ENCODE results near the gene CRYGN. TPM values are rescaled to one million over a fixed set of nuclear protein-coding genes. Genes with fewer than 3 reads are reported as not detected.

Gene CRYGN
- polyA plus RNA-seq, 1 donor, result 0.36 TPM

GRCh38 chr7:151432658-151433521, 7.1 kb downstream of the CRYGN start:
- H3K4me3 ChIP-seq (ENCODE audit: low read length), result no peak overlapping the region
- no peaks in the 10 kb centered on the region for H3K4me1 ChIP-seq (ENCODE audit: control insufficient read depth, insufficient read depth, low read length)
- no peaks in the 10 kb centered on the region for H3K36me3 ChIP-seq (ENCODE audit: control insufficient read depth, insufficient read depth, low read length)
- peaks cover 1% of the 10 kb centered on the region for H3K27me3 ChIP-seq (ENCODE audit: control insufficient read depth, insufficient read depth, low read length)
- no peak overlapping the region for H3K27ac ChIP-seq (ENCODE audit: low read length)
- DNase-seq, result no peak
- H3K9me3 ChIP-seq (ENCODE audit: control insufficient read depth, low read depth, low read length), result no peaks in the 10 kb centered on the region
- WGBS (ENCODE audit: insufficient coverage, low lambda C conversion rate), result no CpG with 5 or more reads among the region's 14 CpGs

DNA sequence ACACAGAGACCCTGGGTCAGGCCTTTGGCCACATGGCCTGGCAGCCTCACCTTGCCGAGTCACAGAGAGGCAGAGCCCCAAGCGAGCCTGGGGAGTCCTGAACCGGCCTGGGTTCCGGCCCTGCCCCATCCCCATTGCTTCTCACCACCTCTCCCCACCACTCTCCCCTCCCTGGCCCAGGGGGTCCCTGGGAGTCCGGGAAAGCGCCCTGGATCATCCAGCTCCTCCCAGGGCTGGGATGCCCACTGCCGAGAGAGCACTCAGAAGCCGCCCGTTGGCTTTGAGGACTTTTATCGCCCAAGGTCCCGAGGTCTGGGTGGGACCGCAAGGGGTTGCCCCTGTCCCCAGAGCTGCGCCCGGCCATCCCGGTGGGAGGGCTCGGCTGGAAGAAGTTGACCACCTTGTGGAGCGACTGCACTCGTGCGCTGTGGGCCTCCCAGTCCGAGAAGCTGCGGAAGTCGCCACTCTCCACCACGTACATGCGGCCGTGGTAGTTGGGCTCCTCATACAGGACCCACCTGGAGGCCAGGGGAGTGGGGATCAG, 8.1 kb downstream of the CRYGN start:
- H3K9me3 ChIP-seq (ENCODE audit: control insufficient read depth, low read depth, low read length), result no peaks in the 10 kb centered on the region
- H3K4me3 ChIP-seq (ENCODE audit: low read length), result no peak overlapping the region
- no peak for DNase-seq
- no peaks in the 10 kb centered on the region for H3K36me3 ChIP-seq (ENCODE audit: control insufficient read depth, insufficient read depth, low read length)
- H3K27ac ChIP-seq (ENCODE audit: low read length), result no peak overlapping the region
- H3K4me1 ChIP-seq (ENCODE audit: control insufficient read depth, insufficient read depth, low read length), result no peaks in the 10 kb centered on the region
- no CpG with 5 or more reads among the region's 25 CpGs for WGBS (ENCODE audit: insufficient coverage, low lambda C conversion rate)
- peaks cover 5% of the 10 kb centered on the region for H3K27me3 ChIP-seq (ENCODE audit: control insufficient read depth, insufficient read depth, low read length)

GRCh38 chr7:151431281-151431767, 8.6 kb downstream of the CRYGN start:
- Histone ChIP-seq H3K27me3 (ENCODE audit: control insufficient read depth, insufficient read depth, low read length) (peaks cover 5% of the 10 kb centered on the region), H3K27ac (ENCODE audit: low read length) (no peak overlapping the region), H3K4me1 (ENCODE audit: control insufficient read depth, insufficient read depth, low read length) (no peaks in the 10 kb centered on the region), H3K4me3 (ENCODE audit: low read length) (no peak overlapping the region), H3K36me3 (ENCODE audit: control insufficient read depth, insufficient read depth, low read length) (no peaks in the 10 kb centered on the region), H3K9me3 (ENCODE audit: control insufficient read depth, low read depth, low read length) (no peaks in the 10 kb centered on the region)
- WGBS (ENCODE audit: insufficient coverage, low lambda C conversion rate), result no CpG with 5 or more reads among the region's 13 CpGs
- DNase-seq, result no peak

- H3K4me3 ChIP-seq (ENCODE audit: low read length), result no peak overlapping the region
- WGBS (ENCODE audit: insufficient coverage, low lambda C conversion rate), result no CpG with 5 or more reads among the region's 16 CpGs
- H3K36me3 ChIP-seq (ENCODE audit: control insufficient read depth, insufficient read depth, low read length), result no peaks in the 10 kb centered on the region
- H3K27me3 ChIP-seq (ENCODE audit: control insufficient read depth, insufficient read depth, low read length), result peaks cover 5% of the 10 kb centered on the region
- no peak overlapping the region for H3K27ac ChIP-seq (ENCODE audit: low read length)
- no peak for DNase-seq
- H3K9me3 ChIP-seq (ENCODE audit: control insufficient read depth, low read depth, low read length), result no peaks in the 10 kb centered on the region
- no peaks in the 10 kb centered on the region for H3K4me1 ChIP-seq (ENCODE audit: control insufficient read depth, insufficient read depth, low read length)
Measured at GRCh38 chr7:151430391-151431205, 9.3 kb downstream of the CRYGN start.

GRCh38 chr7:151429560-151430331, 10.2 kb downstream of the CRYGN start:
- Histone ChIP-seq H3K27ac (ENCODE audit: low read length) (no peak overlapping the region), H3K36me3 (ENCODE audit: control insufficient read depth, insufficient read depth, low read length) (no peaks in the 10 kb centered on the region), H3K4me3 (ENCODE audit: low read length) (no peak overlapping the region), H3K27me3 (ENCODE audit: control insufficient read depth, insufficient read depth, low read length) (peaks cover 5% of the 10 kb centered on the region), H3K9me3 (ENCODE audit: control insufficient read depth, low read depth, low read length) (no peaks in the 10 kb centered on the region), H3K4me1 (ENCODE audit: control insufficient read depth, insufficient read depth, low read length) (no peaks in the 10 kb centered on the region)
- DNase-seq, result no peak
- WGBS (ENCODE audit: insufficient coverage, low lambda C conversion rate), result no CpG with 5 or more reads among the region's 10 CpGs

- H3K36me3 ChIP-seq (ENCODE audit: control insufficient read depth, insufficient read depth, low read length), result no peaks in the 10 kb centered on the region
- no peaks in the 10 kb centered on the region for H3K4me1 ChIP-seq (ENCODE audit: control insufficient read depth, insufficient read depth, low read length)
- no peaks in the 10 kb centered on the region for H3K9me3 ChIP-seq (ENCODE audit: control insufficient read depth, low read depth, low read length)
- no CpG with 5 or more reads among the region's 5 CpGs for WGBS (ENCODE audit: insufficient coverage, low lambda C conversion rate)
- no peak for DNase-seq
- H3K27ac ChIP-seq (ENCODE audit: low read length), result no peak overlapping the region
- peaks cover 5% of the 10 kb centered on the region for H3K27me3 ChIP-seq (ENCODE audit: control insufficient read depth, insufficient read depth, low read length)
- no peak overlapping the region for H3K4me3 ChIP-seq (ENCODE audit: low read length)
Measured at GRCh38 chr7:151429237-151429559, 10.7 kb downstream of the CRYGN start.

GRCh38 chr7:151428378-151429236, 11.3 kb downstream of the CRYGN start:
- peak; percentile 38 to 49 for DNase-seq
- no peak overlapping the region for H3K27ac ChIP-seq (ENCODE audit: low read length)
- H3K9me3 ChIP-seq (ENCODE audit: control insufficient read depth, low read depth, low read length), result no peaks in the 10 kb centered on the region
- H3K4me1 ChIP-seq (ENCODE audit: control insufficient read depth, insufficient read depth, low read length), result no peaks in the 10 kb centered on the region
- peaks cover 5% of the 10 kb centered on the region for H3K27me3 ChIP-seq (ENCODE audit: control insufficient read depth, insufficient read depth, low read length)
- WGBS (ENCODE audit: insufficient coverage, low lambda C conversion rate), result no CpG with 5 or more reads among the region's 13 CpGs
- H3K4me3 ChIP-seq (ENCODE audit: low read length), result no peak overlapping the region
- no peaks in the 10 kb centered on the region for H3K36me3 ChIP-seq (ENCODE audit: control insufficient read depth, insufficient read depth, low read length)

DNA sequence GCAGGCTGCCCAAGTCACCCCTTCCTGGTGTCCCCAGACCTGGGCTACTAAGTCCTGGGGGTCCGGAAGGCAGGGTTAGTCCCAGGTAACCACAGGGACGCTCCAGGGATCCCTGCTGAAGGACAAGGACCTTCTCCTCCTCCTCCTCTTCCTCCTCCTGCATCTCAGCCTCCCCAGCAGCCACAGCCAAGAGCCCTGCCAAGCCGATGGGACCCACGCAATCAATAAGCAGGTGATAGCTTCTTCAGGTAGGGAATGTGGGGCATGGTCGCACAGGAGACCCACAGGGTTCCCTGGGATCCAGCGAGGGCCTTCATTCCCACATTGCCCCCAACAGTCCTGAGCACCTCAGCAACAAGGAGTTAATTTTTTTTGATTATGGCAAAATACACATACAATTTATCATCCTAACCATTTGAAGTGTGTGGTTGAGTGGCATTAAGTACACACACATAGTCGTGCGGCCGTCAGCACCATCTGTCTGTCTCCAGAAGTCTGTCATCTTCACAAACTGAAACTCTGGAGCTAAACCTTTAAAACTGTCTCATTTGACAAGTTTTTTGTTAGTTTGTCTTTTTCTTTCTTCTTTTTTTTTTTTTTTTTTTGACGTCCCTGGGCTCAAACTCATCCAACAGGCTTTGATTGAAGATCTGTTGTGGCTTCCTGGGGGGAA, 12.1 kb downstream of the CRYGN start:
- no peak overlapping the region for H3K27ac ChIP-seq (ENCODE audit: low read length)
- peaks cover 5% of the 10 kb centered on the region for H3K27me3 ChIP-seq (ENCODE audit: control insufficient read depth, insufficient read depth, low read length)
- DNase-seq, result no peak
- no peak overlapping the region for H3K4me3 ChIP-seq (ENCODE audit: low read length)
- WGBS (ENCODE audit: insufficient coverage, low lambda C conversion rate), result 72% methylated on average over 2 of the region's 10 CpGs
- H3K36me3 ChIP-seq (ENCODE audit: control insufficient read depth, insufficient read depth, low read length), result no peaks in the 10 kb centered on the region
- no peaks in the 10 kb centered on the region for H3K4me1 ChIP-seq (ENCODE audit: control insufficient read depth, insufficient read depth, low read length)
- no peaks in the 10 kb centered on the region for H3K9me3 ChIP-seq (ENCODE audit: control insufficient read depth, low read depth, low read length)
